ENCODE measurements around the gene ORM2.

Gene ORM2

GRCh38 chr9:114350636-114351401, 21.1 kb downstream of the ORM2 start:
- DNase-seq, result no peak

- no peak for DNase-seq
Measured at GRCh38 chr9:114351932-114352331, 22.3 kb downstream of the ORM2 start.

GRCh38 chr9:114355821-114356220, 26.2 kb downstream of the ORM2 start:
- DNase-seq, result no peak

- no peak for DNase-seq
Measured at GRCh38 chr9:114356792-114357191, 27.1 kb downstream of the ORM2 start.

GRCh38 chr9:114357360-114357759, 27.7 kb downstream of the ORM2 start:
- DNase-seq, result no peak

GRCh38 chr9:114357911-114358328, 28.3 kb downstream of the ORM2 start:
- DNase-seq, result no peak

GRCh38 chr9:114359801-114360200, 30.1 kb downstream of the ORM2 start:
- no peak for DNase-seq

- no peak for DNase-seq
Measured at GRCh38 chr9:114361542-114361941, 31.9 kb downstream of the ORM2 start.

GRCh38 chr9:114362394-114362793, 32.7 kb downstream of the ORM2 start:
- no peak for DNase-seq

- no peak for DNase-seq
Measured at GRCh38 chr9:114363424-114363823, 33.8 kb downstream of the ORM2 start.

GRCh38 chr9:114364134-114365041, 34.7 kb downstream of the ORM2 start:
- DNase-seq, result no peak

GRCh38 chr9:114365194-114365593, 35.5 kb downstream of the ORM2 start:
- no peak for DNase-seq

GRCh38 chr9:114366334-114367128, 36.9 kb downstream of the ORM2 start:
- DNase-seq, result no peak

GRCh38 chr9:114367366-114367765, 37.7 kb downstream of the ORM2 start:
- no peak for DNase-seq

- no peak for DNase-seq
Measured at GRCh38 chr9:114367772-114368569, 38.3 kb downstream of the ORM2 start.

- no peak for DNase-seq
Measured at GRCh38 chr9:114369216-114370130, 39.8 kb downstream of the ORM2 start.

- no peak for DNase-seq
Measured at GRCh38 chr9:114370251-114370967, 40.7 kb downstream of the ORM2 start.

- DNase-seq, result no peak
Measured at GRCh38 chr9:114370968-114371320, 41.3 kb downstream of the ORM2 start.

GRCh38 chr9:114371343-114371944, 41.8 kb downstream of the ORM2 start:
- DNase-seq, result no peak
